Right hindlimb (tissue), 1 donor: ENCODE results near the gene TRIM26.
A peak's percentile ranks its signal among the peaks of the same experiment; 100 is the strongest.

ENCODE experiments used
- DNase-seq: peaks from one replicate; pipeline ENCODE4 v3.0.0-alpha.2; 2018

Gene TRIM26

GRCh38 chr6:30207619-30208295 is 5.4 kb downstream of the TRIM26 start:
- peak; percentile 36 for DNase-seq

- no peak for DNase-seq
These were observed 6.2 kb downstream of the TRIM26 start for GRCh38 chr6:30206799-30207618.

- DNase-seq: no peak
These were observed 7.1 kb downstream of the TRIM26 start for GRCh38 chr6:30206152-30206551.

- DNase-seq: no peak
These were observed 9.1 kb downstream of the TRIM26 start for GRCh38 chr6:30204116-30204515.

DNA sequence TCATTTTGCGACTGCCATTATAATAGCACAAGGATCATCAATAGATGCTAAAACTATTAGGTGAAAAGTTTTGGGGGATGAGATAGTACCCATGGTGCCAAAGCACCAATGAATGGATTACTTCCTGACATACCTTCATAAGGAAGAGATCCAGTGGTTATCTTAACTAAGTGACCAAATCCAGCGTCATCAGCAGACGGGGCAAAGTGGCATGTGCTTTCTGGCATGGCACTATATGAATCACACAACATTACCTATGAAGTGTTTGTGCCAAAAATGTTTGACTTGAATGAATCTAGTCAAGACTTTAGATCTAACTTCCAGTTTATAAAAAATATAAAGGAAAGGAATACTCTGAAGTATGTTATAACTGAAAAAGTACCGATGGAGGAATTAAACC is 10.8 kb downstream of the TRIM26 start:
- DNase-seq: no peak

DNA sequence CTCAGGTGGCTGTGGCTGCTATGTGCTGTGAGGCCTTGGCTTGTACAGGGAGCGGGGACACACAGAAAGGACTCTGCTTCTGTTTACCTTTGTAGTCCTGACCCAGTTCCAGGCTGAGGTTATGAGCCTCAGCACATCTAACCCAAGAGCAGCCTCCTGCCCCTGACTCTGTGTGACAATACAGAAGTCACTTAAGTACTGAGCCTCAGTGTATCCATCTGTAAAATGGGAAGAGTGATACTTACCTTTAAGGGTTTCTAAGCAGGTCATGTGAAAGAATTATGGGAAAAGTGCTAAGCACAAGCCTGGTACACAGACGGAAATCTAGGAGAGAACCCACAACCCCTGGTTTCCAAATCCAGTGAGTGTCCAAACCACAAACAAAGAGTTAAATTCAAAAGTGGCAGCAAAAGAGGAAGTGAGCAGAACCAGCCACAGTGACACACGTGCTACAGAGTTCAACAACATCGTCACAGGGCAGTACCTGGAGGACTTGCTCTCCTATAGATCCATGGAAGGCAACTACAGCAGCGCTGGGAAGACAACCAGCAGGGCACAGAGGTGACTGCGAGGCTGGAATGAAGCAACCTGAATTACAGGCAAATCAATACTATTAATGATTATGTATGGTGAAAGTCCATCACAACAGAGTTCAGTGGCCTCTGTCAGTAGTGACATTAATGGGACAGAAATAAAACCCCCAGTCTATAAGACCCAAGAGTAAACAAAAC is 12.5 kb downstream of the TRIM26 start:
- DNase-seq: no peak

- DNase-seq: no peak
These were observed 14.8 kb downstream of the TRIM26 start for GRCh38 chr6:30198166-30199084.

DNA sequence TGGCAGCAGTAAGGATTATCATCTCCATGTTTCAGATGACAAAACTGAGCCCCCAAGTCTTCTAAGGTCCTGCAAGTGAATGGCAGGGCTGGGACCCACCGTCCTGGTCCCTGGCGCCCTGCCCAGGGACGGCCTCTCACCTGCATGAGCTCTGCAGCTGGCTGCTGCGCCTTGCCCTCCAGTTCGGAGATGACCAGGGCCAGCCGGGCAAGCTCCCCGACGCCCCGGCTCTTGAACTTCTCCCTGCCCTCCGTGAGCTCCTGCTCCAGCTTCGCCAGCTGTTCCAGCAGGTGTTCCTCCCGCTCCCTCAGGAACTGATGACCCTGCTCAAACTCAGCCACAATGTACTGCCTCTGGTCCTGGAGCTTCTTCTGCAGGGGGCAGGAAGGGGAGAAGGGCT is 16.8 kb downstream of the TRIM26 start:
- DNase-seq: no peak

GRCh38 chr6:30195951-30196350 is 17.3 kb downstream of the TRIM26 start:
- DNase-seq: no peak

GRCh38 chr6:30194797-30195690 is 18.2 kb downstream of the TRIM26 start:
- DNase-seq: no peak

DNA sequence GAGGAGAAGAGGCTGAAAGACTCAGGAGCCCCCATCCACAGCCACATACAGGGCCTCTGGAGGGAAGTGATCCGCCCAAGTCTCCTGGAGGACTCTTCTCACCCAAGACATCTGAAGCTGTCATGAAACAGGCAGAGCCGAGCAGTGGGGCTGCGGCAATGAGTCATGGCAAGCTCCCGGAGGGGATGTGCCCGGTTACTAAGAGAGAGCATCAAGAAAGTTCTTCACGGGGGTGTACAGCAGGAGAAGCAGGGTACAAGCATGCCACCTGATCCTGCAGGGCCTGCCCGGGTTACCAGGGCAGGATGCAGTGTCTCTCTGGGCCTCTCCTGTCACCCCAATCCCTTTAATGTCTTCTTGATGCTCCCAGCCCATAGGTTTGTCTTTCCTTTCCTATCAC is 21.1 kb downstream of the TRIM26 start:
- DNase-seq: no peak

DNA sequence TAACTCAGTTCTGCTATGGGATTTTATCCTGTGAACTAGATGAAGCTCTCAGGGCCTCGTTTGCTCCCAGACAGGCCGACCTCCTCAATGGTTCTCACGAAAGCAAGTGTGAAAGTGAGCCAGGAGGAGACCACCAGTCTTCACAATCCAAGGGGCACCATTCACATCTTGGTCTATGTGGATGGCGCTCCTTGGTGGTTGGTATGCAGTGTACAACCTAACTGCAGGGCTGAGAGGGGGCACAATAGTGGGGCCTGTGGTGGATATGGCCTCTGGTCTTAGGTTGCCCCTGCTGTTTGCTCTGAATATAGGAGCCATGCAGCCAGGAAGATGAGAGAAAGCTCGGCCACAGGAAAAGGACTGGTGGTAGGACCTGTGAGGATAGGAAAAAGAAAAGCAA is 24.7 kb downstream of the TRIM26 start:
- DNase-seq: no peak

GRCh38 chr6:30185846-30186484 is 27.2 kb downstream of the TRIM26 start:
- DNase-seq: no peak

GRCh38 chr6:30184417-30185031 is 28.7 kb downstream of the TRIM26 start:
- no peak for DNase-seq

DNA sequence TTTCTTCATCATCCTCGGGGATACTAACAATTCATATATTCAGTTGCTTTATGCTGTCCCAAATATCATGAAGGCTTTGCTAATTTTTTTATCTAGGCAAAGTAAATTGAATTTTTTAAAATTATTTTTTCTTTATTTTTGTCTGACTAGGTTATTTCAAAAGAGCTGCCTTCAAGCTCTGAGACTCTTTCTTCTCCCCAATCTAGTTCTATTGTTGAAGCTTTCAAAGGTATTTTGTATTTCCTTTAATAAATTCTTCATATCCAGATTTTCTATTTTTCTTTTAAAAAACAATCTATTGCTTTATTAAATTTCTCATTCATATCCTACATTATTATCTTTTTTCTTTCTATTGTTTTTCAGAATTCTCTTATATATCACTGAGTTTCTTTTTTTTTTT is 33.1 kb downstream of the TRIM26 start:
- DNase-seq: no peak

DNA sequence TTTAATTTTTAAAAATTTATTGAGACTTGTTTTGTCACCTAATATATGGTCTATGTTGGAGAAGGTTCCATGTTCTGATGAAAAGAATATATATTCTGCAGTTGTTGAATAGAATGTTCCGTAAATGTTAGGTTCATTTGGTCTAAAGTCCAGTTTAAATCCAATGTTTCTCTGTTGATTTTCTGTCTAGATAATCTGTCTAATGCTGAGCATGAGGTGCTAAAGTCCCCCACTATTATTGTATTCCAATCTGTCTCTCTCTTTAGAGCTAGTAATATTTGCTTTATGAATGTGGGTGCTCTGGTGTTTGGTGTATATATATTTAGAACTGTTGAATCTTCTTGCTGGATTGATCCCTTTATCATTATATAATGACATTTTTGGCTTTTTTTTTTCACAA is 34.4 kb downstream of the TRIM26 start:
- no peak for DNase-seq

DNA sequence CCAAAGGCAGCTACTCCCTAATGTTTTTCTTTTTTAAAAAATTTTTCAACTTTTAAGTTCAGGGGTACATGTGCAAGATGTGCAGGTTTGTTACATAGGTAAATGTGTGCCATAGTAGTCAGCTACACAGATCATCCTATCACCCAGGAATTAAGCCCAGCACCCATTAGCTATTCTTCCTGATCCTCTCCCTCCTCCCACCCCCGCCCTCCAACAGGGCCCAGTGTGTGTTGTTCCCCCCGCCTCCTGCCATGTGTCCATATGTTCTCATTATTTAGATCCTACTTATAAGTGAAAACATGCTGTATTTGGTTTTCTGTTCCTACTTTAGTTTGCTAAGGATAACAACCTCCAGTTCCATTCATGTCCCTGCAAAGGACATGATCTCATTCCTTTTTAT is 37.4 kb downstream of the TRIM26 start:
- no peak for DNase-seq

GRCh38 chr6:30172681-30173080 is 40.5 kb downstream of the TRIM26 start:
- DNase-seq: no peak

DNA sequence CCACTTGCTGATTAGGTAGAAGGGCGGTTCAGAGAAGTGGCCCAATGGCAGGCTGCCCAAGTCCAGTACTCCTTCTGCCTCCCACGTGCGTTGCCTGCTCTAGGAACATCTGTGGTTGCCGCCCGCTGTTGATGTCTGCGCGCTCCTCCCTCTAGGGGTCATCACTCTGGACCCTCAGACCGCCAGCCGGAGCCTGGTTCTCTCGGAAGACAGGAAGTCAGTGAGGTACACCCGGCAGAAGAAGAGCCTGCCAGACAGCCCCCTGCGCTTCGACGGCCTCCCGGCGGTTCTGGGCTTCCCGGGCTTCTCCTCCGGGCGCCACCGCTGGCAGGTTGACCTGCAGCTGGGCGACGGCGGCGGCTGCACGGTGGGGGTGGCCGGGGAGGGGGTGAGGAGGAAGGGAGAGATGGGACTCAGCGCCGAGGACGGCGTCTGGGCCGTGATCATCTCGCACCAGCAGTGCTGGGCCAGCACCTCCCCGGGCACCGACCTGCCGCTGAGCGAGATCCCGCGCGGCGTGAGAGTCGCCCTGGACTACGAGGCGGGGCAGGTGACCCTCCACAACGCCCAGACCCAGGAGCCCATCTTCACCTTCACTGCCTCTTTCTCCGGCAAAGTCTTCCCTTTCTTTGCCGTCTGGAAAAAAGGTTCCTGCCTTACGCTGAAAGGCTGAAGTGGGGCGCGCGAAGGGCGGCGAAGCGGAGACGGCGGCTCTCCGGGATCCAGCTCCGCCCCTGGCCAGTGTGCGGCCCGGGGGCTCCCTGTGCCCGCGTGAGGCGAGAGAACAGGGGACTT is 41.3 kb downstream of the TRIM26 start:
- DNase-seq: no peak
